Keratinocyte (primary cell): ENCODE results near the gene CREB5. TPM values are rescaled to one million over a fixed set of nuclear protein-coding genes. Genes with fewer than 3 reads are reported as not detected.
"Not testable (repeated sequence)": the region's sequence is repeated elsewhere in the genome, so short reads cannot be mapped to it uniquely, and the experiment has no call there.

Source experiments
- DNase-seq: peaks from one replicate; pipeline ENCODE4 v3.0.0-alpha.2; 2011; ENCODE audit warnings: low read depth, missing footprints, low spot score
- FAIRE-seq: peaks from 2 replicates; lab custom pipeline; 2011; peaks lifted over from hg19 to GRCh38; lab: Jason Lieb, UNC
- H2AFZ ChIP-seq: 2 replicates; pipeline ENCODE4 v1.6.0; 2012; ENCODE audit warnings: low read length, control low read depth, inconsistent platforms; ENCODE audit not compliant: control insufficient read depth
- H3K27ac ChIP-seq: 2 replicates; pipeline ENCODE4 v1.5.1; 2011; ENCODE audit warnings: low read length; ENCODE audit not compliant: control insufficient read depth, insufficient read depth
- H3K27me3 ChIP-seq: 3 replicates; pipeline ENCODE4 v1.6.0; 2011; ENCODE audit warnings: low read length; ENCODE audit not compliant: control insufficient read depth, insufficient read depth; ENCODE audit errors: extremely low read depth
- H3K36me3 ChIP-seq, 2 experiments: 2 replicates in 1 of 2; 3 replicates in 1 of 2; pipeline ENCODE4 v1.5.1; 2011; ENCODE audit warnings: low read length in 2 of 2, mild to moderate bottlenecking in 1 of 2; ENCODE audit not compliant: control insufficient read depth in 2 of 2, insufficient read depth in 2 of 2; ENCODE audit errors: extremely low read depth in 1 of 2
- H3K4me1 ChIP-seq: 3 replicates; pipeline ENCODE4 v1.5.1; 2011; ENCODE audit warnings: low read length; ENCODE audit not compliant: control insufficient read depth, insufficient read depth; ENCODE audit errors: extremely low read depth
- H3K4me2 ChIP-seq: 3 replicates; pipeline ENCODE4 v1.6.0; 2011; ENCODE audit warnings: low read depth, low read length; ENCODE audit not compliant: control insufficient read depth, insufficient read depth; ENCODE audit errors: extremely low read depth
- H3K4me3 ChIP-seq, 3 experiments: fragments of 200-600 bp in 1 of 3; sonication (generic) in 1 of 3; 2 replicates in 2 of 3; 3 replicates in 1 of 3; pipeline ENCODE4 v1.5.1; 2011 to 2016; ENCODE audit warnings: low read length in 3 of 3, mild to moderate bottlenecking in 3 of 3, control low read depth in 2 of 3, inconsistent platforms in 1 of 3, low read depth in 1 of 3, mixed read lengths in 1 of 3, mixed run types in 1 of 3, moderate library complexity in 1 of 3; ENCODE audit not compliant: control insufficient read depth in 2 of 3, insufficient read depth in 2 of 3; ENCODE audit errors: extremely low read depth in 1 of 3
- H3K79me2 ChIP-seq: 2 replicates; pipeline ENCODE4 v1.6.0; 2012; ENCODE audit warnings: low read length; ENCODE audit not compliant: control insufficient read depth, insufficient read depth
- H3K9ac ChIP-seq: 3 replicates; pipeline ENCODE4 v1.6.0; 2011; ENCODE audit warnings: low read length; ENCODE audit not compliant: control insufficient read depth, insufficient read depth; ENCODE audit errors: extremely low read depth
- H3K9me1 ChIP-seq: 3 replicates; pipeline ENCODE4 v1.6.0; 2011; ENCODE audit warnings: low read length; ENCODE audit not compliant: control insufficient read depth, insufficient read depth; ENCODE audit errors: extremely low read depth
- H3K9me3 ChIP-seq: 2 replicates; pipeline ENCODE4 v1.5.1; 2012; ENCODE audit warnings: low read depth, low read length; ENCODE audit not compliant: control insufficient read depth
- H4K20me1 ChIP-seq: 3 replicates; pipeline ENCODE4 v1.6.0; 2011; ENCODE audit warnings: low read length; ENCODE audit not compliant: control insufficient read depth, insufficient read depth; ENCODE audit errors: extremely low read depth
- EZH2 ChIP-seq: IDR thresholded peaks from one replicate; pipeline ENCODE4 v1.6.1; 2012; ENCODE audit warnings: inconsistent platforms, mild to moderate bottlenecking, low read length, moderate library complexity
- dilution Hi-C: fragments of 300-500 bp; cut with MboI; formaldehyde crosslinking; loops from one replicate; pipeline ENCODE4 v1.7.0; 2020; ENCODE audit warnings: low sequenced_read_pairs; ENCODE audit not compliant: extremely low pct_ligation_motif_present
- polyA plus RNA-seq, 5 experiments: library from polyadenylated mRNA; depleted of rRNA in 3 of 5; stranded (reverse) in 3 of 5; stranded (forward) in 1 of 5; unstranded in 1 of 5; fragments of >200 nt; gene quantifications; 1 replicate in 1 of 5; 2 replicates in 3 of 5; 3 replicates in 1 of 5; pipeline versions ENCODE4 v1.2.1 to v1.2.3, GENCODE V29; 2011 to 2012; ENCODE audit warnings: missing spikeins in 2 of 5, low read depth in 1 of 5, low replicate concordance in 1 of 5
- TF ChIP-seq, protein P1 (sequence below), 3 experiments: IDR thresholded peaks in 1 of 3; conservative IDR thresholded peaks in 1 of 3; optimal IDR thresholded peaks in 1 of 3; 2 replicates in 2 of 3; 3 replicates in 1 of 3; pipeline versions ENCODE3 to v1.5.1; 2011; ENCODE audit warnings: low read length in 3 of 3, mild to moderate bottlenecking in 3 of 3, moderate library complexity in 2 of 3, control low read depth in 1 of 3, inconsistent platforms in 1 of 3; ENCODE audit not compliant: insufficient read depth in 2 of 3; ENCODE audit errors: extremely low read depth in 1 of 3

Gene CREB5
- polyA plus RNA-seq, 1 donor (not counting 4 experiments of a cell fraction or from before 2014, with no cell fraction given), result 7.9 TPM

GRCh38 chr7:28597284-28597683 lies 185.0 kb downstream of the CREB5 start:
- no peaks in the 10 kb centered on the region for H3K4me1 ChIP-seq
- H2AFZ ChIP-seq, result no peak overlapping the region
- H3K4me3 ChIP-seq, result no peak overlapping the region
- H3K36me3 ChIP-seq, result no peaks in the 10 kb centered on the region
- TF ChIP-seq EZH2, result no peak
- TF ChIP-seq, protein P1, sequence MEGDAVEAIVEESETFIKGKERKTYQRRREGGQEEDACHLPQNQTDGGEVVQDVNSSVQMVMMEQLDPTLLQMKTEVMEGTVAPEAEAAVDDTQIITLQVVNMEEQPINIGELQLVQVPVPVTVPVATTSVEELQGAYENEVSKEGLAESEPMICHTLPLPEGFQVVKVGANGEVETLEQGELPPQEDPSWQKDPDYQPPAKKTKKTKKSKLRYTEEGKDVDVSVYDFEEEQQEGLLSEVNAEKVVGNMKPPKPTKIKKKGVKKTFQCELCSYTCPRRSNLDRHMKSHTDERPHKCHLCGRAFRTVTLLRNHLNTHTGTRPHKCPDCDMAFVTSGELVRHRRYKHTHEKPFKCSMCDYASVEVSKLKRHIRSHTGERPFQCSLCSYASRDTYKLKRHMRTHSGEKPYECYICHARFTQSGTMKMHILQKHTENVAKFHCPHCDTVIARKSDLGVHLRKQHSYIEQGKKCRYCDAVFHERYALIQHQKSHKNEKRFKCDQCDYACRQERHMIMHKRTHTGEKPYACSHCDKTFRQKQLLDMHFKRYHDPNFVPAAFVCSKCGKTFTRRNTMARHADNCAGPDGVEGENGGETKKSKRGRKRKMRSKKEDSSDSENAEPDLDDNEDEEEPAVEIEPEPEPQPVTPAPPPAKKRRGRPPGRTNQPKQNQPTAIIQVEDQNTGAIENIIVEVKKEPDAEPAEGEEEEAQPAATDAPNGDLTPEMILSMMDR (optimal IDR thresholded peaks at IDR 0.05 in 1 of 3, IDR thresholded peaks at IDR 0.05 in 1 of 3, conservative IDR thresholded peaks at IDR 0.05 in 1 of 3; ENCODE audit: extremely low read depth in 1 of 3, insufficient read depth in 2 of 3, low read length in 3 of 3), result no peak
- FAIRE-seq, result no peak
- H3K9me1 ChIP-seq, result no peaks in the 10 kb centered on the region
- H3K9me3 ChIP-seq, result no peaks in the 10 kb centered on the region
- no peak overlapping the region for H3K4me2 ChIP-seq
- H3K27me3 ChIP-seq, result peaks cover 6% of the 10 kb centered on the region
- H4K20me1 ChIP-seq, result no peaks in the 10 kb centered on the region
- dilution Hi-C loops, result no loop called here
- no peak overlapping the region for H3K27ac ChIP-seq
- H3K9ac ChIP-seq, result no peak overlapping the region
- H3K79me2 ChIP-seq, result no peaks in the 10 kb centered on the region
- DNase-seq, result no peak

DNA sequence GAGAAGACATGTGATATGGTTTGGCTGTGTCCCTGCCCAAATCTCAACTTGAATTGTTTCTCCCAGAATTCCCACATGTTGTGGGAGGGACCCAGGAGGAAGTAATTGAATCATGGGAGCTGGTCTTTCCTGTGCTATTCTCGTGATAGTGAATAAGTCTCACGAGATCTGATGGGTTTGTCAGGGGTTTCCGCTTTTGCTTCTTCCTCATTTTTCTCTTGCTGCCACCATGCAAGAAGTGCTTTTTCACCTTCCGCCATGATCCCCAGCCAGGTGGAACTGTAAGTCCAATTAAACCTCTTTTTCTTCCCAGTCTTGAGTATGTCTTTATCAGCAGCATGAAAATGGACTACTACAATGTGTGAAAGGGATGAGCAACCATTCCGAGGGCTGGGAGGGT lies 185.7 kb downstream of the CREB5 start:
- H3K4me2 ChIP-seq, dilution Hi-C loops, H3K4me3 ChIP-seq, FAIRE-seq, H3K9me1 ChIP-seq, H3K36me3 ChIP-seq, H3K4me1 ChIP-seq, DNase-seq, H3K79me2 ChIP-seq, H3K9ac ChIP-seq, H3K27me3 ChIP-seq, H4K20me1 ChIP-seq, H3K27ac ChIP-seq, H3K9me3 ChIP-seq, H2AFZ ChIP-seq: not testable (repeated sequence)

- peaks cover 6% of the 10 kb centered on the region for H3K27me3 ChIP-seq
- no peaks in the 10 kb centered on the region for H3K36me3 ChIP-seq
- DNase-seq, result no peak
- no peaks in the 10 kb centered on the region for H3K9me1 ChIP-seq
- TF ChIP-seq, protein P1 (optimal IDR thresholded peaks at IDR 0.05 in 1 of 3, IDR thresholded peaks at IDR 0.05 in 1 of 3, conservative IDR thresholded peaks at IDR 0.05 in 1 of 3; ENCODE audit: extremely low read depth in 1 of 3, insufficient read depth in 2 of 3, low read length in 3 of 3), result no peak
- TF ChIP-seq EZH2, result no peak
- H3K4me3 ChIP-seq, result no peak overlapping the region
- no peak overlapping the region for H3K27ac ChIP-seq
- no peak overlapping the region for H2AFZ ChIP-seq
- FAIRE-seq, result no peak
- no peaks in the 10 kb centered on the region for H3K9me3 ChIP-seq
- H3K79me2 ChIP-seq, result no peaks in the 10 kb centered on the region
- dilution Hi-C loops, result no loop called here
- H4K20me1 ChIP-seq, result no peaks in the 10 kb centered on the region
- H3K9ac ChIP-seq, result no peak overlapping the region
- no peak overlapping the region for H3K4me2 ChIP-seq
- H3K4me1 ChIP-seq, result no peaks in the 10 kb centered on the region
These were observed 186.3 kb downstream of the CREB5 start for GRCh38 chr7:28598586-28598985.
